GM12878 (cell line): ENCODE data around the gene ELOVL5. TPM values are rescaled to one million over a fixed set of nuclear protein-coding genes. Genes with fewer than 3 reads are reported as not detected.

Experiments
- ATAC-seq: fragments of 200-7000 bp; cut with Tn5 transposase; 3 replicates; pipeline ENCODE4 v1.9.1; 2020; ENCODE audit warnings: mild to moderate bottlenecking, moderate library complexity
- BruUV-seq: library from RNA; stranded (reverse); fragments of 400-500 nt; replicated peaks from 2 replicates; lab custom pipeline; 2021; lab: Mats Ljungman, UMichigan
- CTCF ChIA-PET: fragments of 300-600 bp; sonication (Branson Sonifier 250); formaldehyde crosslinking; extraction: SDS; loops from one replicate; lab custom pipeline; 2021; ENCODE audit warnings: inconsistent platforms; lab: Yijun Ruan, JAX
- POLR2A ChIA-PET: fragments of 350-600 bp; formaldehyde crosslinking; extraction: SDS; loops from one replicate; lab custom pipeline; 2021; ENCODE audit warnings: inconsistent platforms; lab: Charles Lee
- RAD21 ChIA-PET: fragments of 300-600 bp; sonication (Branson Sonifier 250); formaldehyde crosslinking; loops from one replicate; lab custom pipeline; 2023; ENCODE audit warnings: antibody characterized with exemption; ENCODE audit not compliant: unreplicated experiment; lab: Charles Lee
- SMC1A ChIA-PET: fragments of 300-600 bp; sonication (Branson Sonifier 250); formaldehyde crosslinking; loops from one replicate; lab custom pipeline; 2023; ENCODE audit not compliant: unreplicated experiment, uncharacterized antibody; lab: Charles Lee
- DNase-seq: peaks from one replicate; pipeline ENCODE4 v3.0.0-alpha.2; 2011; ENCODE audit warnings: low read depth, low spot score
- FAIRE-seq: peaks from 3 replicates; lab custom pipeline; 2011; peaks lifted over from hg19 to GRCh38; lab: Jason Lieb, UNC
- H2AFZ ChIP-seq: 2 replicates; pipeline ENCODE4 v1.6.0; 2011; ENCODE audit warnings: low read depth, low read length, control low read depth; ENCODE audit not compliant: control insufficient read depth
- H3K27ac ChIP-seq: 2 replicates; pipeline ENCODE4 v1.5.1; 2011; ENCODE audit warnings: control low read depth; ENCODE audit not compliant: control insufficient read depth, insufficient read depth
- H3K27me3 ChIP-seq, 2 experiments: replicated peaks in 1 of 2; 2 replicates each; pipeline versions ENCODE4 v1.6.0 to v1.6.1; 2011; ENCODE audit warnings: low read length in 1 of 2; ENCODE audit not compliant: control insufficient read depth in 2 of 2, insufficient read depth in 2 of 2
- H3K36me3 ChIP-seq, 2 experiments: 2 replicates each; pipeline ENCODE4 v1.5.1; 2011; ENCODE audit warnings: low read length in 1 of 2; ENCODE audit not compliant: control insufficient read depth in 2 of 2, insufficient read depth in 2 of 2
- H3K4me1 ChIP-seq: 2 replicates; pipeline ENCODE4 v1.6.1; 2011; ENCODE audit warnings: mild to moderate bottlenecking, low read length, moderate library complexity, mixed read lengths; ENCODE audit not compliant: control insufficient read depth, insufficient read depth
- H3K4me2 ChIP-seq: 2 replicates; pipeline ENCODE4 v1.6.0; 2011; ENCODE audit warnings: control low read depth; ENCODE audit not compliant: control insufficient read depth, insufficient read depth
- H3K4me3 ChIP-seq: fragments of 200-600 bp; sonication (generic); 2 replicates; pipeline ENCODE4 v1.5.1; 2016
- H3K79me2 ChIP-seq: 2 replicates; pipeline ENCODE4 v1.6.0; 2011; ENCODE audit warnings: low read length; ENCODE audit not compliant: control insufficient read depth, insufficient read depth
- H3K9ac ChIP-seq: 2 replicates; pipeline ENCODE4 v1.8.0; 2011; ENCODE audit warnings: low read length, control low read depth, mixed read lengths; ENCODE audit not compliant: control insufficient read depth, insufficient read depth
- H3K9me3 ChIP-seq: replicated peaks from 3 replicates; pipeline ENCODE4 v1.5.1; 2011; ENCODE audit warnings: mild to moderate bottlenecking, low read length; ENCODE audit not compliant: control insufficient read depth, insufficient read depth
- H4K20me1 ChIP-seq: 2 replicates; pipeline ENCODE4 v1.6.0; 2011; ENCODE audit not compliant: control insufficient read depth, insufficient read depth
- ATF7 ChIP-seq: fragments of 450-650 bp; IDR thresholded peaks from 2 replicates; pipeline ENCODE4 v1.6.1; 2016; ENCODE audit warnings: low read depth, mild to moderate bottlenecking
- BACH1 ChIP-seq: fragments of 450-650 bp; IDR thresholded peaks from 2 replicates; pipeline ENCODE4 v1.6.1; 2017; ENCODE audit warnings: mild to moderate bottlenecking, borderline replicate concordance
- EP300 ChIP-seq, 2 experiments: fragments of 150-350 bp in 1 of 2; IDR thresholded peaks; 2 replicates each; pipeline ENCODE4 v1.6.1; 2011 to 2012; ENCODE audit warnings: low read depth in 2 of 2, low read length in 2 of 2, borderline replicate concordance in 1 of 2, improper control_type of control experiment in 1 of 2, inconsistent platforms in 1 of 2; ENCODE audit not compliant: control insufficient read depth in 1 of 2
- LARP7 ChIP-seq: fragments of 450-650 bp; IDR thresholded peaks from 2 replicates; pipeline ENCODE4 v1.6.1; 2017; ENCODE audit warnings: mild to moderate bottlenecking
- NFYA ChIP-seq: IDR thresholded peaks from 2 replicates; pipeline ENCODE4 v1.6.1; 2011; ENCODE audit warnings: low read depth, mild to moderate bottlenecking, low read length, improper control_type of control experiment, borderline replicate concordance
- NFYB ChIP-seq: IDR thresholded peaks from 2 replicates; pipeline ENCODE4 v1.6.1; 2011; ENCODE audit warnings: low read depth, mild to moderate bottlenecking, low read length, improper control_type of control experiment, moderate library complexity; ENCODE audit not compliant: insufficient read depth
- NRF1 ChIP-seq: conservative IDR thresholded peaks from 2 replicates; pipeline ENCODE4 v1.6.1; 2011; ENCODE audit warnings: mild to moderate bottlenecking, low read depth, low read length, improper control_type of control experiment
- PAX8 ChIP-seq: fragments of 450-650 bp; IDR thresholded peaks from 2 replicates; pipeline ENCODE4 v1.6.1; 2017; ENCODE audit warnings: mild to moderate bottlenecking, moderate library complexity
- PML ChIP-seq: IDR thresholded peaks from 2 replicates; pipeline ENCODE4 v1.6.1; 2012; ENCODE audit warnings: low read length, inconsistent platforms
- SMC3 ChIP-seq: IDR thresholded peaks from 2 replicates; pipeline ENCODE4 v1.6.1; 2011; ENCODE audit warnings: low read length, improper control_type of control experiment, borderline replicate concordance
- SP1 ChIP-seq: IDR thresholded peaks from one replicate; pipeline ENCODE4 v1.6.1; 2011; ENCODE audit warnings: low read depth, low read length
- SREBF2 ChIP-seq: IDR thresholded peaks from 2 replicates; pipeline ENCODE4 v1.6.1; 2012; ENCODE audit warnings: mild to moderate bottlenecking, low read length
- WGBS: methylation state at CpG from one replicate; pipeline ENCODE4 v1.1.6; 2016; ENCODE audit warnings: low lambda C conversion rate; ENCODE audit not compliant: insufficient replicate concordance, insufficient coverage; ENCODE audit errors: missing lambda C conversion rate; 5-methylcytosine and 5-hydroxymethylcytosine counted together
- in situ Hi-C: fragments of 300-500 bp; cut with MboI; formaldehyde crosslinking; loops from 9 replicates; pipeline ENCODE4 v1.14.3; 2018; ENCODE audit warnings: mixed read lengths
- intact Hi-C: fragments of 100-400 bp; cut with micrococcal nuclease; formaldehyde crosslinking; loops from one replicate; pipeline ENCODE4 v1.14.2; 2022; ENCODE audit not compliant: unreplicated experiment
- polyA plus RNA-seq, 11 experiments: library from polyadenylated mRNA; depleted of rRNA in 4 of 11; unstranded in 6 of 11; stranded (reverse) in 5 of 11; fragments of >200 nt; fragmentation: Nextera tagmentation in 4 of 11; fragmentation: Illumina TruSeq in 1 of 11; extraction: Ambion mirVana in 4 of 11; extraction: Trizol in 1 of 11; gene quantifications; 1 replicate in 1 of 11; 2 replicates in 10 of 11; pipeline versions ENCODE4 v1.2.1 to v1.2.3, GENCODE V29; 2011 to 2016; ENCODE audit warnings: inconsistent platforms in 2 of 11, missing spikeins in 2 of 11, low read depth in 1 of 11
- total RNA-seq, 4 experiments: library from RNA; depleted of rRNA in 3 of 4; stranded (reverse); fragments of >200 nt in 3 of 4; fragmentation: Illumina TruSeq in 1 of 4; extraction: Trizol in 1 of 4; gene quantifications; 2 replicates each; pipeline versions ENCODE4 v1.2.1 to v1.2.3, GENCODE V29; 2013 to 2021
- TF ChIP-seq, protein P1 (sequence below): IDR thresholded peaks from 2 replicates; pipeline ENCODE4 v1.6.1; 2012; ENCODE audit warnings: mild to moderate bottlenecking, low read depth, low read length
- TF ChIP-seq, protein P2 (sequence below): IDR thresholded peaks from 2 replicates; pipeline ENCODE4 v1.6.1; 2012; ENCODE audit warnings: low read depth, low read length, improper control_type of control experiment

Gene ELOVL5
- total and polyA plus RNA-seq, 10 of the 15 experiments (the other 5 are each of a cell fraction or from before 2014, with no cell fraction given) = 156 to 241 (median 196) TPM

DNA sequence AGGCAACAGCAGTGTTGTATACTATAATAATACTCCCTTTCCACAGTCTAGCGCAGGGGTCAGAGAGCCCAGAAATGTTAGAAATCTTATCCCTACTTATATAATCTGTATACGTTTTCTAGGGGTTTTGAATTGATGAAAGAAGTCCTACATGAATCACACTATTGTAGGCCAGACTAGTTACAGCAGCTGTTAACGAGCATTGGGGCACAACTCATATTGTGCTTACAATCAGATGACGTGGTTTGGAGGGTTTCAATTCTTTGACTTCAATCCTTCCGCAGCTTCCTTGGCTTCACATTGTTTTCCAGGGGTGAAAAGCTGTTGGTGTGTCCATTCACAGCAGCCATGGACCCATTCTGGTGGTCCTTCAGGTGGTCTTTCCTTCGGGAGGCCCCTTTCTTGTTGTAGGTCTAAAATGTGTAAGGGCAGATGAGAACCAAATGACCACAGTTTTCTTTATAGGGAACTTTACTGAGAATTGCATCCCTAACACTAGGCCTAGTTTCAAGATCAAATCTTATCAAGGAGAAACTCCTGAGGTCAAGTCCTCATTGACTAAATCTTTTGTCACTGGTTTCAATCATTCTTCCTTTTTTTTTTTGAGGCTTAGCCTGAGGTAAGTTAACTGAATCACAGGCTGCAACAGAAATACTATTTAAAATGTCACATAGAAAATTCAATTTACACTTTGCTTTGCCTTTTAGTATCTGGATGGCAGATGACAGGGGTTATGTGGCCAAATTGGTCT lies 79.7 kb downstream of the ELOVL5 start:
- CTCF ChIA-PET = interaction anchor here (1.2 to 2.0 kb wide), 3 partner anchors 10 to 25 kb away, joined by 3 to 5 read pairs (median 4); no protein-coding TSS in a partner anchor
- no peak for FAIRE-seq
- Histone ChIP-seq H3K4me3 (no peak overlapping the region), H4K20me1 (no peaks in the 10 kb centered on the region), H3K27ac (no peak overlapping the region), H3K9ac (no peak overlapping the region), H3K4me2 (no peak overlapping the region), H2AFZ (no peak overlapping the region), H3K4me1 (no peaks in the 10 kb centered on the region), H3K27me3 (no peaks in the 10 kb centered on the region), H3K9me3 (no peaks in the 10 kb centered on the region), H3K36me3 (peaks cover 24 to 39% of the 10 kb centered on the region in 2 experiments), H3K79me2 (no peaks in the 10 kb centered on the region)
- no peak for ATAC-seq
- intact Hi-C loops (no loop called here), in situ Hi-C loops (no loop called here)
- TF ChIP-seq SREBF2 = no peak
- no peak for TF ChIP-seq SMC3
- TF ChIP-seq PAX8 = no peak
- TF ChIP-seq NRF1 = no peak
- no peak for TF ChIP-seq NFYA
- no peak for TF ChIP-seq BACH1
- TF ChIP-seq, protein P1, sequence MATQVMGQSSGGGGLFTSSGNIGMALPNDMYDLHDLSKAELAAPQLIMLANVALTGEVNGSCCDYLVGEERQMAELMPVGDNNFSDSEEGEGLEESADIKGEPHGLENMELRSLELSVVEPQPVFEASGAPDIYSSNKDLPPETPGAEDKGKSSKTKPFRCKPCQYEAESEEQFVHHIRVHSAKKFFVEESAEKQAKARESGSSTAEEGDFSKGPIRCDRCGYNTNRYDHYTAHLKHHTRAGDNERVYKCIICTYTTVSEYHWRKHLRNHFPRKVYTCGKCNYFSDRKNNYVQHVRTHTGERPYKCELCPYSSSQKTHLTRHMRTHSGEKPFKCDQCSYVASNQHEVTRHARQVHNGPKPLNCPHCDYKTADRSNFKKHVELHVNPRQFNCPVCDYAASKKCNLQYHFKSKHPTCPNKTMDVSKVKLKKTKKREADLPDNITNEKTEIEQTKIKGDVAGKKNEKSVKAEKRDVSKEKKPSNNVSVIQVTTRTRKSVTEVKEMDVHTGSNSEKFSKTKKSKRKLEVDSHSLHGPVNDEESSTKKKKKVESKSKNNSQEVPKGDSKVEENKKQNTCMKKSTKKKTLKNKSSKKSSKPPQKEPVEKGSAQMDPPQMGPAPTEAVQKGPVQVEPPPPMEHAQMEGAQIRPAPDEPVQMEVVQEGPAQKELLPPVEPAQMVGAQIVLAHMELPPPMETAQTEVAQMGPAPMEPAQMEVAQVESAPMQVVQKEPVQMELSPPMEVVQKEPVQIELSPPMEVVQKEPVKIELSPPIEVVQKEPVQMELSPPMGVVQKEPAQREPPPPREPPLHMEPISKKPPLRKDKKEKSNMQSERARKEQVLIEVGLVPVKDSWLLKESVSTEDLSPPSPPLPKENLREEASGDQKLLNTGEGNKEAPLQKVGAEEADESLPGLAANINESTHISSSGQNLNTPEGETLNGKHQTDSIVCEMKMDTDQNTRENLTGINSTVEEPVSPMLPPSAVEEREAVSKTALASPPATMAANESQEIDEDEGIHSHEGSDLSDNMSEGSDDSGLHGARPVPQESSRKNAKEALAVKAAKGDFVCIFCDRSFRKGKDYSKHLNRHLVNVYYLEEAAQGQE = no peak
- TF ChIP-seq LARP7 = no peak
- no peak for TF ChIP-seq EP300 (IDR thresholded peaks at IDR 0.05; ENCODE audit: borderline replicate concordance in 1 of 2, control insufficient read depth in 1 of 2, low read depth in 2 of 2, low read length in 2 of 2)
- no peak for TF ChIP-seq NFYB
- TF ChIP-seq ATF7 = no peak
- no peak for TF ChIP-seq SP1
- TF ChIP-seq, protein P2, sequence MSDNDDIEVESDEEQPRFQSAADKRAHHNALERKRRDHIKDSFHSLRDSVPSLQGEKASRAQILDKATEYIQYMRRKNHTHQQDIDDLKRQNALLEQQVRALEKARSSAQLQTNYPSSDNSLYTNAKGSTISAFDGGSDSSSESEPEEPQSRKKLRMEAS = no peak
- TF ChIP-seq PML = no peak
- no peak for DNase-seq
- WGBS = 91% methylated on average over 6 of the region's 6 CpGs
- SMC1A ChIA-PET = interaction anchor here (1.2 to 1.3 kb wide), 2 partner anchors 12 to 97 kb away, joined by 4 read pairs; no protein-coding TSS in a partner anchor
- POLR2A ChIA-PET = no interaction called here
- no TSS peak for BruUV-seq
- RAD21 ChIA-PET = no interaction called here
